GM19238 (cell line): ENCODE data around the gene SOX11.

ENCODE experiments used
- DNase-seq: peaks from one replicate; pipeline ENCODE4 v3.0.0; 2011; ENCODE audit warnings: low spot score; ENCODE audit not compliant: insufficient read length

SOX11 gene

DNA sequence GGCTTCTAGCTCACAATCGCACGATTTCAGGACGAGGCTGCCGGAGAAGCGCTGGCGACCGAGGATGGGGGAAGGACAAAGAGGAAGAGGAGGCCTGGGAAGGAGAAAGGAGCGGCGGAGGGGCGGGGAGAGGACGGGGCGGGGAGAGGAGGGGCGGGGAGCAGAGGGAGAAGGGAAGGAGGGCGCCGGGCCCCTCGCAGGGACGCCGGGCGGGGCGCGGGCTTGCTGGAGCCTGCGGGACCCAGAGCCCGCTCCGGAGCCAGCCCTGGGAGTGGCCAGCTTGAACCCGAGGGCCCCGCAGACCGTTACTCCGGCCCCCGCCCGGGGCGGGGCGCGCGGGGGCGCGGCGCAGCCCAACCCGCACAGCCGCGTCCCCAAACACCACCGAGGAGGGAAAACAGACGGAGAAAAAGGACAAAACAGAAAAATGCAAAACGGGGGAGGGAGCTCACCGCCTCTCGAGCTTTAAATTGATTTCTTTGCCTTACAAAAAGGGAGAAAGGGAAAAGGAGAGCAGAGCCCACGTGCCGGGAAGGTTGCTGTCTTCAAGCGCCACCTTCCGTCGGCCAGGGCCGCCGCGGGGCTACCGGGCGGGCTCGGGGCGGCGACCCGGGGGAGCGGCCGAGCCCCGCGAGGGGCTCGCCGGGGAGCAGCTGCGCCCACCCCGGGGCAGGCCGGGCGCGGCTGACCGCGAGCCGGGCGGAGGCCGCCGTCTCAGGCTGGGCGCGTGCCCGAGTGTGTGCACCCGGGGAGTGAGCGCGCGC, 781 bp upstream of the SOX11 start:
- no peak for DNase-seq

DNA sequence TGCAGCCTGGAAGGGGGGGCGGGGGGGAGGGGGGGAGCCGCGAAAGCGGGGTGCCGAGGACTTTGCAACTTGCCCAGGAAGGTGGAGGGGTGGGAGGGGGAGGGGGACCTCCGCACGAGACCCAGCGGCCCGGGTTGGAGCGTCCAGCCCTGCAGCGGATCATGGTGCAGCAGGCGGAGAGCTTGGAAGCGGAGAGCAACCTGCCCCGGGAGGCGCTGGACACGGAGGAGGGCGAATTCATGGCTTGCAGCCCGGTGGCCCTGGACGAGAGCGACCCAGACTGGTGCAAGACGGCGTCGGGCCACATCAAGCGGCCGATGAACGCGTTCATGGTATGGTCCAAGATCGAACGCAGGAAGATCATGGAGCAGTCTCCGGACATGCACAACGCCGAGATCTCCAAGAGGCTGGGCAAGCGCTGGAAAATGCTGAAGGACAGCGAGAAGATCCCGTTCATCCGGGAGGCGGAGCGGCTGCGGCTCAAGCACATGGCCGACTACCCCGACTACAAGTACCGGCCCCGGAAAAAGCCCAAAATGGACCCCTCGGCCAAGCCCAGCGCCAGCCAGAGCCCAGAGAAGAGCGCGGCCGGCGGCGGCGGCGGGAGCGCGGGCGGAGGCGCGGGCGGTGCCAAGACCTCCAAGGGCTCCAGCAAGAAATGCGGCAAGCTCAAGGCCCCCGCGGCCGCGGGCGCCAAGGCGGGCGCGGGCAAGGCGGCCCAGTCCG, 540 bp downstream of the SOX11 start:
- no peak for DNase-seq

DNA sequence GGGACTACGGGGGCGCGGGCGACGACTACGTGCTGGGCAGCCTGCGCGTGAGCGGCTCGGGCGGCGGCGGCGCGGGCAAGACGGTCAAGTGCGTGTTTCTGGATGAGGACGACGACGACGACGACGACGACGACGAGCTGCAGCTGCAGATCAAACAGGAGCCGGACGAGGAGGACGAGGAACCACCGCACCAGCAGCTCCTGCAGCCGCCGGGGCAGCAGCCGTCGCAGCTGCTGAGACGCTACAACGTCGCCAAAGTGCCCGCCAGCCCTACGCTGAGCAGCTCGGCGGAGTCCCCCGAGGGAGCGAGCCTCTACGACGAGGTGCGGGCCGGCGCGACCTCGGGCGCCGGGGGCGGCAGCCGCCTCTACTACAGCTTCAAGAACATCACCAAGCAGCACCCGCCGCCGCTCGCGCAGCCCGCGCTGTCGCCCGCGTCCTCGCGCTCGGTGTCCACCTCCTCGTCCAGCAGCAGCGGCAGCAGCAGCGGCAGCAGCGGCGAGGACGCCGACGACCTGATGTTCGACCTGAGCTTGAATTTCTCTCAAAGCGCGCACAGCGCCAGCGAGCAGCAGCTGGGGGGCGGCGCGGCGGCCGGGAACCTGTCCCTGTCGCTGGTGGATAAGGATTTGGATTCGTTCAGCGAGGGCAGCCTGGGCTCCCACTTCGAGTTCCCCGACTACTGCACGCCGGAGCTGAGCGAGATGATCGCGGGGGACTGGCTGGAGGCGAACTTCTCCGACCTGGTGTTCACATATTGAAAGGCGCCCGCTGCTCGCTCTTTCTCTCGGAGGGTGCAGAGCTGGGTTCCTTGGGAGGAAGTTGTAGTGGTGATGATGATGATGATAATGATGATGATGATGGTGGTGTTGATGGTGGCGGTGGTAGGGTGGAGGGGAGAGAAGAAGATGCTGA, 1.4 kb downstream of the SOX11 start:
- no peak for DNase-seq

DNA sequence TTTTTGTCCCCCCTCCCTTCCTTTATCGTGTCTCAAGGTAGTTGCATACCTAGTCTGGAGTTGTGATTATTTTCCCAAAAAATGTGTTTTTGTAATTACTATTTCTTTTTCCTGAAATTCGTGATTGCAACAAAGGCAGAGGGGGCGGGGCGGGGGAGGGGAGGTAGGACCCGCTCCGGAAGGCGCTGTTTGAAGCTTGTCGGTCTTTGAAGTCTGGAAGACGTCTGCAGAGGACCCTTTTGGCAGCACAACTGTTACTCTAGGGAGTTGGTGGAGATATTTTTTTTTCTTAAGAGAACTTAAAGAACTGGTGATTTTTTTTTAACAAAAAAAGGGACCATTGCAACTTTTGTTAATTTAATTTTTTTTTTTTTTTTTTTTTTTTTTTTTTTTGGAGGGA, 2.1 kb downstream of the SOX11 start:
- DNase-seq = no peak

DNA sequence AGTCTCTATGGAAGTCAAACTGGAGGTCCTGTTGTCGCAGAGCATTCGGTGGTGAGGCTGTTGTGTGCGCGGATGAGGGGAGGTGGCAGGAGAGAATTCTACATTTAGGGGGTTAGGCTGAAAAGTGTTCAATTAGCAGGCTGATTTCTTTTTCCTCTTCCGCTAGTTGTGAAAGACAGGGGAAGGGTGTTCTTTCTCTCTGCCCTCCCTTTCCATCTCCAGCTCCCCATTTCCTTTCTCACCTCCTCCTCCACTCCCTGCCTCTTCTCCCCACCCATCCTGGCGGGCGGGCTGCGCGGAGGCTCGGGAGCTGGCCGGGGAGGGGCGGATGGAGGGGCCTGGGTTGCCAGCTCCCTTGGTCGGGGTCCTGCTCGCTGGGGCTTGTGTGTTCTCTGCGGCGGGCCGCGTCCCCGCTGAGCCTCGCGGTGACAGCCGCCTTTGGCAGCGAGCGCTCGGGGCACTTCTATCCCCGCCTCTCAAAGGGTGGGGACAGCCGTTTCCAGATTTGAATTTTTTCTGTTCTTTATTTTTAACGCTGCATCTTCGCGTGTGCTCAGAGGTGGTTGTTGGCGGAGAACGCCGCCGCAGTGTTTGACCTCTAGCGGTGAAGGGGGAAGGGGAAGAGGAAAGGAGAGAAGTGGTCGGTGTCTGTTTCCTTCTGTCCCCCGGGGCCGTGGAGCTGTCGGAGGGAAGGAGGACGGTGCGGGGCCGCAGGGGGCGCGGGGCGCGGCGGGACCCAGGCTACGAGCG, 3.6 kb downstream of the SOX11 start:
- no peak for DNase-seq

DNA sequence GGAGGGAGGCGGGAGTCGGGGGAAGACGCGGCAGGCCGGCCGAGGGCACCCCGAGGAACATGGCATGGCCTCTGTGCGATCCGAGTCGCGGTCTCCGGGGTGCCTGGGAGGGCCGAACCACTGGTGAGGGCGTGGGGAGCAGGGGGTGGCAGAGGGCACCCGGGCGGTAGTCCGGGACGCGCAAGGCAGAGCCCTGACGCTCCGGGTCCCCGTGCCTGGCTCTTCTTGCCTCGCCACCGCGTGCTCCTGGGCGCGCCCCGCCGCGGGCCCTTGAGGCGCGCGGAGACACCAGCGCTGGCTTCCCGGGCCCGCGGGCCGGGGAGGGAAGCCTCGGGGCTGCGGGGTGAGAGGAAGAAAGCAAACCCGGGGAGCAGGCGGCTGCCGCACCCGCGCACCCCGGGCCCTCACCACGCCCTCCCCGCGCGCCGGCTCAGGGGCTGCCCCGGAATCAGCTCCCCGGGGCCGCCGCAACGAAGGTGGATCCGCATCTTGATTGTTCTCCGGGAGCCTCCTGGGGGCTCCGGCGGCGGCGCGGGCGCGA, 4.3 kb downstream of the SOX11 start:
- no peak for DNase-seq

DNA sequence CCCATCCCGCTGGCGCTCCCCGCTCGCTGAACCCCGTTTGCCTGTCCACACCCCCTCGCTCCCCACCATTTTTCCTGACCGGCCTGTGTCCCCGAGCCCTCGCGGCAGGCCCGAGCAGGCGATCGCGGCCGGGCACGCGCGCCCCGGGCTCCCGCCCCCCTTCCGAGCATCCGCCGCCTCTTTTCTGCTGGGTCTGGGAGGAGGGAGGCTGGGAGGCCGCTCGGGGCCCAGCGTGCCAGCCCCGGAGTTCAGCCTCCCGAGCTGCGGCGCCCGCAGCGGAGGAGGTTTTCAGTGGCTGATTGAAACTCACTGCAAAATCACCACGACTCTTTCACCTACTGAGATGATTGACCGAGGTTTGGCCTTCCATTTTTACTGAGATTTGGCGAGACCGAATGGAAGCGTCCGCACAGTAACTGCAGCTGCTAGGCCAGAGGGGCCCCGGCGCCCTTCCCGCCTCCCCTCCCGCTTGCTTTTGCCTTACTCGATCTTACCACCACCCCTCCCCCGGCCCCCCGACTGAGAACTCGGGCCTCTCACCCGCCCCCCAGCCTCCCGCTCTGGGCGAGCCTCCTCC, 4.8 kb downstream of the SOX11 start:
- no peak for DNase-seq

DNA sequence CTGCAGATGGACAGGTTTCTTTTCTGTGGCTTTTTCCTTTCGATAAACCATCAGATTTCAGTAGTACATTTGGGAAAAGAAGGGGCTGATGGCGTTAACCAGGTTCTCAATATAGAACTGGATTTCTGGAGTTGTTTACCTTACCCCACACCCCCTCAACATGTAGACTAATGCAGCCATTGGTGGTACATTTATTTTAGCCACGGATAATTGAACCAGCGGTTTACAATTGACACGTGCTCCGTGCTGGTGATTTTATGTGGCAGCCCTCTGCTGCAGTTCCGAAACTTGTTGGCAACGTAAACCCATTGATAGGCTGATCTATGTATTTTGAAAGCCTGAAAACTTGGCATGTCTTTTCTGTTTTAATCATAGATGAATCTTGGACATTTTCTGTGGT, 5.4 kb downstream of the SOX11 start:
- no peak for DNase-seq

DNA sequence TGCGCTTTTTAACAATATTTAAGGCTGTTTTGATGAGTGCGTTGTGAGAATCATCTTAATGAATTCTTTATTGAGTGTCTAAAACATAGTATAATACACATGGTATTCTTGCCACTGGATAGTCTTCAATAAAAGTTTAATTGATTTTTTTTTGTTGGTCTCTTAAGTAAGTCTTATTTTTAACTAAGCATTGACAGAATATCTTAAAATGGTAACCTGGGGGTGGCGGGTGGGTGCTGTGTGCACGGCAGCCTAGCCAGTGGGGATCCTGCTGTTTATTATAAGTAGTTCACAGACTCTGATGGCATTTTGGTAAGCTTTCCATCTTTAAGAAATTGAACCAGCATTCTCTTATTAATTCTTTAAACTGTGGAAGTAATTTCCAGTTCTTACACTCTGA, 6.0 kb downstream of the SOX11 start:
- DNase-seq = no peak

DNA sequence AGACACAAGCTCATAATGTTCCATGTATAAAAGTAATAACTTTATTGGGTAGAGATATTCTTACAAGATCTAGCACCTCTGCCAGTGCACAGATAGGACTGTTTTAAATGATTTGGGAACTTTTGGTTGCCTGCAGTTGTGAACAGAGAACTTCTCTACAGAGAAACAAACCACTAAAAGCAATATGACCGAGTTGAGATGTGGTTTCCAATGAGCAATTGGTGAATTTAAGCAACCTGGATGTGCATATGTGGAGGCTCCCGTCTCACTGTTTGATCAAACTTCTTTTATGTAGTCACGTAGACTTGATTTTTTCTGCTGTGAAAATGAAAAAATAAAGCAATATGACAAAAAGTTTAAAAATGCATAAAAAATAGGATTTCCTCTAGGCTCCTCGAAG, 7.8 kb downstream of the SOX11 start:
- DNase-seq = no peak

DNA sequence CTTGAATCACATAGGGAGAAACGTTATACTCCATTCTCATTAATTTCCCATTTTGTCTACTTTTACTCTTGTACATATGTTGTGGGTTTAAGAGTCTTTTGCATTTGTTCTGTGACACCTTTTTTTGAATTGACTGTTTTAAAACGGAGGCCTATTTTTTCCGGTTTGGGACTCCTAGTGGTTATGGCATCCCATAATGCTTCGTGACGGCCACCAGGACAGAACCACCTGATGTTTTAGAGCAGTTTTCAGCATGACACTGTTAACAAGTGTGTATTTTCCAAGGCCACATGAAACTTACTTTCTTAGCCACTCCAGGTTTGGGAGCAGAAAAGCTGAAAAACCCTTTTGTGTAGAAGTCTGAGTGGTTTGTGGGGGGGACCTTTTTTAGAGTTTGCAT, 8.4 kb downstream of the SOX11 start:
- DNase-seq = no peak

DNA sequence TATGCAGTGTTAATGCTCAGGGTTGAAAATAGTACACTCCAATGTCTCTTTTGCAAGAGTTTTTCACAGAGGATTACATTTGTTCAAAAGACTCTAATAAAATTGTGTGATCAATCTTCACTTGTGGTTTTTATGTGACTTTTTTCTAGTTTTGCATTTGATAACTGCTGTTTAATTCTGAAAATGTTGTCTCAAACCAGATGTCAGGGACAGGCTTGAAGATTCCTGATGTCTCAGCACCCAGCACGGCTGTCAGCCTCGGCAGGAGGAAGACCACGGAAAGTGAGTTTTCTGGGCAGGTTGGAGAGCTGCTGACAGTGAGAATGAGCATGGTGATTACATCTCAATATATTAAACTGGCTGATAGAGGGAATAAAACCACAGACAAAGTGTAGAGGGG, 9.1 kb downstream of the SOX11 start:
- no peak for DNase-seq

DNA sequence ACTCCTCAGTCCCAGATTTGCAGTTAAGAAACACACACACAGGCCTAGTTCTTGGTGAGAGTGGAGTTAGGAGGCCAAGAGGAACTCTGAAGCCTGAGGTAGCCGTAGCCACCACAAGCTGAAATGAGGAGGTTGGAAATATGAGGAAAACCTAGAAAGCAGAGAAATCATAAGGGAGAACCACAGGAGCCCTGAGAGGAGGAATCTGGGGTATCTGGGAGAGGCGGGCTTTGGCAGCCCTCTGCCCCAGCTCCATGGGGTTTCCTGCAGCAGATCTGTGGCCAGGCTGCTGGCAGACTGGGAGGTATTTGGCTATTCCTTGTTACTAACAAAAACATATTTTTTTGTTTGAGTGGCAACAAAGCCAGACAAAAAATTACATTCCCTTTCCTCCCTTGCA, 11.0 kb downstream of the SOX11 start:
- DNase-seq = no peak

DNA sequence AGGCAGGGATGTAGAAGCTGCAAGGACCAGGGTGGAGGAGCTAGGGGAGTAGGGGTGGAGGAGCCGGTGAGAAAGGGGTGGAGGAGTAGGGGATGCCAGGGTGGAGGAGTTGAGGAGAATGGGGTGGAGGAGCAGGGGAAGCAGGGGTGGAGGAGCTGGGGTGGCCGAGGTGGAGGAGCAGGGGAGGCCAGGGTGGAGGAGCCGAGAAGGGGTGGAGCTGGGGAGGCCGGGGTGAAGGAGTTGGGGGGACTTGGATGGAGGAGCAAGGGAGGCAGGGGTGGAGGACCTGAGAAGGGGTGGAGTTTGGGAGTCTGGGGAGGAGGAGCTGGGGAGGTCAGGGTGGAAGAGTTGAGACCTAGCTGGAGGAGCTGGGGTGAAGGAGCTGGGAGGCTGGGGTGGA, 13.3 kb downstream of the SOX11 start:
- DNase-seq = no peak

DNA sequence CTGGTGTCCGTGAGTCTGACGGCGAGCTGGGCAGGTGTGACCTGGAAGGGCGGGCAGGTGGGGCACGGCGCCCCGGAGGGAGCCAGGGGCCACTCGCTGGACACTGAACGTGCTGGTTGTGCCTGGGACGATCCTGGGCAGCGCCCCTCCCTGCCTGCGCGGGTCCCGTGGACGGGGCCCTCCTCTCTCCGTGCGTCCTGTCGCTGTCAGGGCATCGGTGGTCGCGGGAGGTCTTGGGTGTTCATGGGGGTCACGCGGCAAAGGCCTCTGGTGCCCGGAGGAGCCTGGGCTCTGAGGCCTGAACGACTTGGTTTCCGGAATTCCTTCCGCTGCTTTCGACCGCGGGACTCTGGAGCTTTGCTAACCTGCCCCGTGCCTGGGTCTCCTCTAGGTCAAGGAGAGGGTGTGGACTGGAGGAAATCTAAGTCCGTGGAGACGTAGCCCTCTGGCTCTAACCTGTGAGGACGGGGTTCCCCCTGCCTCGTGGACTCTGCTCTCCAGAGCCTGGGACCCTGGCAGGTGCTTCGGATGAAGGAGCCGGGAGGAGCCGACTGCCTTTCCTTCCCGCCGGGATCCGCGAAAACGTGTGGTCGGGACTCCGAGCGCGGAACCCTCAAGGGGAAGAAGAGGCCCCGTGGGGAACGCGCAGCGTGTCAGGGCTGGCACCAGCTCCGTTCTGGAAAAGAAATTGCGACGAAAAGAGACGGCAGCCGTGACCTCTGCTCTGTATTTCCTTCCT, 14.7 kb downstream of the SOX11 start:
- no peak for DNase-seq

DNA sequence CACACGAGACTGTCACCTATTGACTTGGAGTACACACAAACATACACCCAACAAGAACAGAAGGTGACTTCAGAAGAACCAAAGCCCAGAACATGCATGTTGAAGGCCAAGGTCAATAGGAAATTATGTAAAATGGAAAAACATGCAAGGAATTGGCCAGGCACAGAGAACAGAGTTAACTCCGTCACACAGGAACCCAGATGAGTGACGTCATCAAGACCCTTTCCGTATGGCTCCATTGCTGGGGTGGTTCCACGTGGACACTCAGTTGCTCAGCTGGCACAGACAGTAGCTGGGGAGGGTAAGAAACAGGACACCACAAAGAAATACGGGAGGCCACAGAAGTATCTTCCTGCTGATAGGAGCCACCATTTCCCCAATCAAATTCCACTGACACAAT, 18.4 kb downstream of the SOX11 start:
- no peak for DNase-seq

DNA sequence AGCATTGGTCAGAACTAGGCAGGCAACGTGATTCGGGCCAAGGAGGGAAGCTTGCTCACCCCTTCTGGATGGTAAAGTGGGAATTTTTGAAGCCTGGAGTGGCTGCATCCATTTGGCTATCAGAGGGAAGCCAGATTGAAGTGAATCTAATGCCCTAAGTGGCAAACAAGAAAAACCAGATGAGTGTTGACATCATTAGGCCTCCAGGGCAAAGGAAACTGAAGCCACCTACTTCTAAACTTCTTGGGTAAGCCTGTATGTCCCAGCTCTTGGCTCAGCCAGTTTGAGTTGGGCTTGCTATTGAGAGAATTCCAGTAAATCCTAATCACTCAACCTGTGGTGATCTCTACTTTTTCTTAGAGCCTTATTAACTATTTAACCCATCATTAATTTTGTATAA, 20.9 kb downstream of the SOX11 start:
- no peak for DNase-seq

DNA sequence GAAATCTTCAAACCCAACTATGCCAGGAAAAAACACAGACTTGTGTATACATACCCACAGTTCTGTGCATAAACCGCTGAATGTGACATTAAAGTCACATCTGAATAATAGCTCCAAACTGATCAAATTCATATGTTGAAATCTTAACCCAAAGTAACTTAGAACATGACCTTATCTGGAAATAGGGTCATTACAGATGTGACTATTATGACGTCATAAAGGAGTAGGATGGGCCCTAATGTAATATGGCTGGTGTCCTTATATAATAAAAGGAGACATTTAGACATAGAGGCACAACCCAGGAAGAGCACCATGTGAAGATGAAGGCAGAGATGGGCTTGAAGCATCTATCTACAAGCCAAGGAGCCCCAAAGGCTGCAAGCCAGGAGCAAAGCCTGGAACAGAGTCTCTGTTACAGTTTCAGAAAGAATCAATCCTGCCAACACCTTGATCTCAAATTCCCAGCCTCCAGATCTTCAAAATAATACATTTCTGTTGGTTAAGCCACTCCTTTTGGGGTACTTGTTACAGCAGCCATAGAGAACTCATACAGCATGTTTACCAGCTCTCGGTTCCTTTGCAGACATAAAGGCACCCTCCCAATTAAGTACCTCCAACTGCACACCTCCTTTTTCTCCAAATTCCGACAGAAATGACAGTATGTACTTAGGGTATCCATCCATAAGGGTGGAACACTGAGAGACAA, 27.6 kb downstream of the SOX11 start:
- no peak for DNase-seq

DNA sequence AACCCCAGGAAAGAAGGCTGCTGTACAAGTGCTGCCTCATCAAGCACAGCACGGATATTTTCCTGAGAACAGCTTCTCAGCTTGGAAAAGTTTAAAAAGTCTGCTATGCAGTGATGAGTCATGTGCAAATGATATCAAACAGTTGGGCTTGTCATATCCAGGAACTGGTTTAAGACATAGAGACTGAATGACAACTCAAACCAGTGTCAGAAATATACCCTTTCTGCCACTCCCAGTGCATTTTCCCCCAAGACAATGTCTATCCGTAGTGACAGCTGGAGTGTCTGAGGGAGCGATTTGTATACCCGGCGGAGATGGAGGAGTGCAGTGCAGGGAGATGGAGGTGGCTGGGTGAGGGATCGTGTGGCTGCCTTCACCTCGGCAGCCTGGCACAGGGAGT, 28.2 kb downstream of the SOX11 start:
- no peak for DNase-seq
